Upper lobe of right lung (tissue), 1 donor: ENCODE data around the gene ABT1. TPM values are rescaled to one million over a fixed set of nuclear protein-coding genes. Genes with fewer than 3 reads are reported as not detected.

Experiments used
- ATAC-seq: fragments of 200-7000 bp; cut with Tn5 transposase; one replicate; pipeline ENCODE4 v1.9.1; 2020; ENCODE audit warnings: mild to moderate bottlenecking, moderate library complexity
- DNase-seq: peaks from one replicate; pipeline ENCODE4 v3.0.0-alpha.2; 2020
- H3K27ac ChIP-seq: fragments of 200-600 bp; one replicate; pipeline ENCODE4 v1.8.0; 2022
- H3K27me3 ChIP-seq: fragments of 200-600 bp; one replicate; pipeline ENCODE4 v1.8.0; 2022; ENCODE audit warnings: mild to moderate bottlenecking
- H3K36me3 ChIP-seq: fragments of 200-600 bp; one replicate; pipeline ENCODE4 v1.8.0; 2022
- H3K4me1 ChIP-seq: fragments of 200-600 bp; one replicate; pipeline ENCODE4 v1.8.0; 2022
- H3K4me3 ChIP-seq: fragments of 200-600 bp; one replicate; pipeline ENCODE4 v1.8.0; 2022; ENCODE audit warnings: mild to moderate bottlenecking
- H3K9me3 ChIP-seq: fragments of 200-600 bp; one replicate; pipeline ENCODE4 v1.8.0; 2022
- intact Hi-C: fragments of 100-400 bp; cut with DNase I; formaldehyde crosslinking; loops from one replicate; pipeline ENCODE4 v1.11.0; 2022
- total RNA-seq: library from RNA; stranded (reverse); fragmentation: NEBNext Ultra II Directional; extraction: Animal tissue kit (Norgen Biotek cat#: 25700); gene quantifications from one replicate; pipeline ENCODE4 v1.2.1, GENCODE V29; 2021
- TF ChIP-seq, protein P1 (sequence below): fragments of 200-600 bp; IDR thresholded peaks from one replicate; pipeline ENCODE4 v1.8.0; 2022; ENCODE audit warnings: antibody characterized with exemption
- donor health status: DM: no; HTN: yes; CAD: no; lungs with severe emphysema.

The ABT1 gene
- total RNA-seq, 1 donor from 2014 or later: 14.4 TPM

DNA sequence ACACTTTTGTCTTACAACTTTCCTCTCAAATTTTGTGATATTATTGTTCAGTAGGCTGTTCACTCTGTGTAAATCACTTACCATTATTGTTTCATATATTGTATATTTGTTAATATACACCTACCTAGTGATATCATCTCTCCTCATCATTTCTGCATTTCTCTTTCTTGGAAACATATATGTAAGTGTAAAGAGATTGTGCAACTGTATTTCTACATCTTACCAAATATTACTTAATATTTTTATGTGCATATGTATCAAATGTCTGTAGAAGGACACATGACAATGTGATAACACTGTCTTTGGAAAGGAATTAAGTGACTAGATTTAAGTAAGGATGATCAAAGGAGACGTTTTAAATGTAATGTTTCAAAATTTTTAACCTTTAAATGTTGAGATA lies 32.6 kb downstream of the ABT1 start:
- H3K27ac ChIP-seq: no peak overlapping the region
- intact Hi-C loops: no loop called here

DNA sequence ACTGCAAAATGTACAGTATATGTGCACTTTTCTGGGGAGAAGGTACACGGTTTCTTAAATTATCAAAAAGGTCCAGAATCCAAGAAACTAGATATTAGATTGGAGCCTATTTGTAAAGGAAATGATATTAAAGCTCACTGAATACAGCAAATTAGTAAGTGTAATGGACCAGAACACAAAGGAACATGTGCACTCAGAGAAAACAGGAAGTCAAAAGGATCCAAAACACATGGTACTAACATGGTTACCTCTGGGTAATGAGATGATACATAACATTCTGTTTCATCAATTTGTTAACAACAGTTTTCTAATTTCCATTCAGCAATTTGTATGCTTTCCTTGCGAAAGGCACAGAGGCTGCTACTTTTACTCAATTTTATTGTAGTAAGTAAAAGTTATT lies 44.1 kb downstream of the ABT1 start:
- DNase-seq: no peak
- no peak overlapping the region for H3K27ac ChIP-seq
- no peak overlapping the region for H3K4me3 ChIP-seq
- no peaks in the 10 kb centered on the region for H3K4me1 ChIP-seq
- no peaks in the 10 kb centered on the region for H3K27me3 ChIP-seq
- ATAC-seq: no peak
- peaks cover 47% of the 10 kb centered on the region for H3K36me3 ChIP-seq
- peaks cover 7% of the 10 kb centered on the region for H3K9me3 ChIP-seq
- TF ChIP-seq, protein P1, sequence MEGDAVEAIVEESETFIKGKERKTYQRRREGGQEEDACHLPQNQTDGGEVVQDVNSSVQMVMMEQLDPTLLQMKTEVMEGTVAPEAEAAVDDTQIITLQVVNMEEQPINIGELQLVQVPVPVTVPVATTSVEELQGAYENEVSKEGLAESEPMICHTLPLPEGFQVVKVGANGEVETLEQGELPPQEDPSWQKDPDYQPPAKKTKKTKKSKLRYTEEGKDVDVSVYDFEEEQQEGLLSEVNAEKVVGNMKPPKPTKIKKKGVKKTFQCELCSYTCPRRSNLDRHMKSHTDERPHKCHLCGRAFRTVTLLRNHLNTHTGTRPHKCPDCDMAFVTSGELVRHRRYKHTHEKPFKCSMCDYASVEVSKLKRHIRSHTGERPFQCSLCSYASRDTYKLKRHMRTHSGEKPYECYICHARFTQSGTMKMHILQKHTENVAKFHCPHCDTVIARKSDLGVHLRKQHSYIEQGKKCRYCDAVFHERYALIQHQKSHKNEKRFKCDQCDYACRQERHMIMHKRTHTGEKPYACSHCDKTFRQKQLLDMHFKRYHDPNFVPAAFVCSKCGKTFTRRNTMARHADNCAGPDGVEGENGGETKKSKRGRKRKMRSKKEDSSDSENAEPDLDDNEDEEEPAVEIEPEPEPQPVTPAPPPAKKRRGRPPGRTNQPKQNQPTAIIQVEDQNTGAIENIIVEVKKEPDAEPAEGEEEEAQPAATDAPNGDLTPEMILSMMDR: no peak
- intact Hi-C loops: no loop called here

More for the DNA sequence above, 32.6 kb downstream of the ABT1 start:
- no peaks in the 10 kb centered on the region for H3K36me3 ChIP-seq
- TF ChIP-seq, protein P1: no peak
- no peak for ATAC-seq
- no peaks in the 10 kb centered on the region for H3K9me3 ChIP-seq
- no peak for DNase-seq
- no peaks in the 10 kb centered on the region for H3K4me1 ChIP-seq
- no peak overlapping the region for H3K4me3 ChIP-seq
- no peaks in the 10 kb centered on the region for H3K27me3 ChIP-seq

DNA sequence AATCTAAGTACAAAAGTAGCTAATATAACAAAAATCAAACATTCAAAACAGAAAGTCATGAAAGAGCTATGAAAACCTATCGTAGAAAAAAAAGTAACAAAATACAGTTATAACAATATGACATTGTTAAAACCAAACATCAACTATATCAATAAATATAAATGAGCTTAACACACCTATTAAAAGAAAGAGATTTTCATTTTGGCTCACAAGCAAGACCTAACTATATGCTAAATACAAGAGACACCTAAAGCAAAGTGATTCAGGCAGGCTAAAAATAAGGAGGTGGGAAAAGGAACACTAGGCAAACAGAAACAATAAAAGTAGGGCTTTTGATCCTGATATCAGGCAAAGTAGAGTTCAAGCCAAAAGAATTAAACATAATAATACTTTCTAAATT lies 49.3 kb downstream of the ABT1 start:
- DNase-seq (no peak), ATAC-seq (no peak)
- intact Hi-C loops: no loop called here
- Histone ChIP-seq H3K9me3 (peaks cover 10% of the 10 kb centered on the region), H3K27me3 (no peaks in the 10 kb centered on the region), H3K4me3 (no peak overlapping the region), H3K36me3 (peaks cover 32% of the 10 kb centered on the region), H3K4me1 (no peaks in the 10 kb centered on the region), H3K27ac (no peak overlapping the region)
- TF ChIP-seq, protein P1: no peak

Other genes with a start within 250 kb of the ABT1 start
- 65.2 TPM for gene BTN3A2, start 231.8 kb upstream of the ABT1 start, total RNA-seq
- gene BTN2A2, start 213.8 kb upstream of the ABT1 start, total RNA-seq: 25.6 TPM
- gene BTN3A1, start 194.7 kb upstream of the ABT1 start, total RNA-seq: 52.2 TPM
- 46.9 TPM for gene BTN3A3, start 156.4 kb upstream of the ABT1 start, total RNA-seq
- 26.3 TPM for gene BTN2A1, start 139.0 kb upstream of the ABT1 start, total RNA-seq
- gene BTN1A1, start 96.7 kb upstream of the ABT1 start, total RNA-seq: not detected
- 45.8 TPM for gene HMGN4, start 58.6 kb upstream of the ABT1 start, total RNA-seq
- gene ZNF322, start 62.8 kb downstream of the ABT1 start, total RNA-seq: 24.7 TPM